H1 (cell line): ENCODE data around the gene PHLDA3. TPM values are rescaled to one million over a fixed set of nuclear protein-coding genes. Genes with fewer than 3 reads are reported as not detected.
A peak's percentile ranks its signal among the peaks of the same experiment; 100 is the strongest.

ENCODE experiments used
- CTCF ChIA-PET: fragments of 300-600 bp; sonication (Branson Sonifier 250); formaldehyde crosslinking; loops from one replicate; lab custom pipeline; 2021; ENCODE audit not compliant: partially characterized antibody; lab: Charles Lee
- POLR2A ChIA-PET: fragments of 300-600 bp; sonication (Branson Sonifier 250); formaldehyde crosslinking; loops from one replicate; lab custom pipeline; 2021; ENCODE audit warnings: inconsistent platforms; ENCODE audit not compliant: partially characterized antibody; lab: Charles Lee
- DNase-seq, 2 experiments: peaks; one replicate each; pipeline versions ENCODE4 v3.0.0 to v3.0.0-alpha.2; 2010 to 2022; ENCODE audit warnings: low spot score in 2 of 2, low read depth in 1 of 2, mixed read lengths in 1 of 2
- FAIRE-seq: peaks from 2 replicates; lab custom pipeline; 2011; peaks lifted over from hg19 to GRCh38; lab: Jason Lieb, UNC
- H2AFZ ChIP-seq: 2 replicates; pipeline ENCODE4 v1.8.1; 2012; ENCODE audit warnings: low read length, inconsistent platforms
- H2AK5ac ChIP-seq: 2 replicates; pipeline ENCODE4 v1.6.1; 2013; ENCODE audit warnings: low read depth, low read length
- H2BK120ac ChIP-seq: replicated peaks from 2 replicates; pipeline ENCODE3; 2013; ENCODE audit warnings: low read depth, low read length, inconsistent platforms
- H2BK12ac ChIP-seq: 2 replicates; pipeline ENCODE4 v1.6.1; 2013; ENCODE audit warnings: low read depth, low read length
- H2BK15ac ChIP-seq: 2 replicates; pipeline ENCODE4 v1.6.1; 2013; ENCODE audit warnings: low read length
- H2BK20ac ChIP-seq: 2 replicates; pipeline ENCODE4 v1.6.1; 2013; ENCODE audit warnings: low read length
- H2BK5ac ChIP-seq: 2 replicates; pipeline ENCODE4 v1.6.1; 2013; ENCODE audit warnings: low read depth, low read length
- H3K14ac ChIP-seq: 2 replicates; pipeline ENCODE4 v1.6.1; 2013; ENCODE audit warnings: inconsistent platforms; ENCODE audit not compliant: insufficient read length
- H3K18ac ChIP-seq: 2 replicates; pipeline ENCODE4 v1.6.1; 2013; ENCODE audit warnings: low read length; ENCODE audit errors: extremely low read depth
- H3K23ac ChIP-seq: 2 replicates; pipeline ENCODE4 v1.6.1; 2013; ENCODE audit warnings: inconsistent platforms; ENCODE audit not compliant: insufficient read length
- H3K23me2 ChIP-seq: 2 replicates; pipeline ENCODE4 v1.6.1; 2013; ENCODE audit warnings: low read depth, low read length
- H3K27ac ChIP-seq: 2 replicates; pipeline ENCODE4 v1.6.1; 2011; ENCODE audit warnings: low read depth, low read length, inconsistent platforms
- H3K27me3 ChIP-seq, 4 experiments: replicated peaks in 1 of 4; 1 replicate in 1 of 4; 2 replicates in 3 of 4; pipeline versions ENCODE4 v1.6.1 to v1.8.1; 2011 to 2013; ENCODE audit warnings: low read length in 3 of 4, mild to moderate bottlenecking in 3 of 4, inconsistent platforms in 2 of 4, mixed read lengths in 2 of 4, moderate library complexity in 1 of 4; ENCODE audit not compliant: control insufficient read depth in 3 of 4, insufficient read depth in 3 of 4; ENCODE audit errors: extremely low read depth in 1 of 4
- H3K36me3 ChIP-seq, 4 experiments: 2 replicates each; pipeline versions ENCODE4 v1.6.1 to v1.8.1; 2011 to 2013; ENCODE audit warnings: mild to moderate bottlenecking in 4 of 4, low read length in 3 of 4, moderate library complexity in 2 of 4, control low read depth in 1 of 4, inconsistent platforms in 1 of 4; ENCODE audit not compliant: insufficient read depth in 4 of 4, control insufficient read depth in 2 of 4
- H3K4ac ChIP-seq: replicated peaks from 2 replicates; pipeline ENCODE3; 2013; ENCODE audit warnings: low read length, low read depth, mixed read lengths, inconsistent platforms; ENCODE audit not compliant: insufficient read length
- H3K4me1 ChIP-seq, 4 experiments: replicated peaks in 1 of 4; 1 replicate in 1 of 4; 2 replicates in 3 of 4; pipeline versions ENCODE4 v1.6.1 to v1.8.1; 2011 to 2013; ENCODE audit warnings: low read length in 3 of 4, inconsistent platforms in 2 of 4, mixed read lengths in 1 of 4; ENCODE audit not compliant: insufficient read depth in 4 of 4, control insufficient read depth in 3 of 4
- H3K4me2 ChIP-seq, 2 experiments: 2 replicates each; pipeline versions ENCODE4 v1.6.1 to v1.8.1; 2011 to 2013; ENCODE audit warnings: low read depth in 2 of 2, low read length in 2 of 2, control low read depth in 1 of 2, inconsistent platforms in 1 of 2, mild to moderate bottlenecking in 1 of 2; ENCODE audit not compliant: insufficient read depth in 1 of 2
- H3K4me3 ChIP-seq, 4 experiments: fragments of 200-600, 300-600 bp in 1 of 4; sonication (generic), shearing (Covaris generic), sonication (Bioruptor Twin) in 1 of 4; 2 replicates each; pipeline versions ENCODE4 v1.5.1 to v1.8.1; 2011 to 2016; ENCODE audit warnings: low read length in 4 of 4, low read depth in 3 of 4, control low read depth in 2 of 4, inconsistent platforms in 2 of 4, mild to moderate bottlenecking in 2 of 4, mixed read lengths in 1 of 4, moderate library complexity in 1 of 4; ENCODE audit not compliant: insufficient read depth in 2 of 4; ENCODE audit errors: extremely low read depth in 1 of 4
- H3K56ac ChIP-seq: replicated peaks from 2 replicates; pipeline ENCODE3; 2013; ENCODE audit warnings: low read depth, mild to moderate bottlenecking, mixed read lengths, low read length, inconsistent platforms; ENCODE audit not compliant: insufficient read length
- H3K79me1 ChIP-seq: 2 replicates; pipeline ENCODE4 v1.6.1; 2013; ENCODE audit warnings: low read depth, low read length, control low read depth
- H3K79me2 ChIP-seq, 2 experiments: 2 replicates each; pipeline versions ENCODE4 v1.6.1 to v1.8.1; 2012 to 2013; ENCODE audit warnings: low read length in 2 of 2, mild to moderate bottlenecking in 2 of 2, inconsistent platforms in 1 of 2; ENCODE audit not compliant: insufficient read depth in 2 of 2, control insufficient read depth in 1 of 2
- H3K9ac ChIP-seq, 4 experiments: replicated peaks in 1 of 4; 1 replicate in 1 of 4; 2 replicates in 3 of 4; pipeline versions ENCODE4 v1.6.1 to v1.8.1; 2011 to 2013; ENCODE audit warnings: low read depth in 3 of 4, low read length in 3 of 4, control low read depth in 2 of 4, mild to moderate bottlenecking in 2 of 4, moderate library complexity in 2 of 4, inconsistent platforms in 1 of 4; ENCODE audit errors: extremely low read depth in 1 of 4
- H3K9me3 ChIP-seq, 2 experiments: 2 replicates each; pipeline versions ENCODE4 v1.6.1 to v1.8.1; 2012 to 2013; ENCODE audit warnings: mild to moderate bottlenecking in 2 of 2, moderate library complexity in 2 of 2, control low read depth in 1 of 2, inconsistent platforms in 1 of 2, low read depth in 1 of 2, low read length in 1 of 2, mixed read lengths in 1 of 2; ENCODE audit not compliant: insufficient read depth in 2 of 2
- H4K20me1 ChIP-seq, 2 experiments: replicated peaks in 1 of 2; 2 replicates each; pipeline versions ENCODE3 to v1.8.1; 2011 to 2013; ENCODE audit warnings: inconsistent platforms in 2 of 2, low read length in 2 of 2, mild to moderate bottlenecking in 1 of 2; ENCODE audit not compliant: insufficient read depth in 2 of 2, control insufficient read depth in 1 of 2
- H4K5ac ChIP-seq: 2 replicates; pipeline ENCODE4 v1.6.1; 2013; ENCODE audit warnings: low read length, low read depth, mixed read lengths, inconsistent platforms; ENCODE audit not compliant: insufficient read length
- H4K8ac ChIP-seq: 2 replicates; pipeline ENCODE4 v1.8.0; 2013; ENCODE audit warnings: mild to moderate bottlenecking, moderate library complexity, low read length, inconsistent platforms; ENCODE audit not compliant: insufficient read depth; ENCODE audit errors: extremely low read depth
- H4K91ac ChIP-seq: replicated peaks from 2 replicates; pipeline ENCODE3; 2013; ENCODE audit warnings: low read length, mixed read lengths, inconsistent platforms; ENCODE audit not compliant: insufficient read length
- RFX5 ChIP-seq: IDR thresholded peaks from 2 replicates; pipeline ENCODE4 v1.6.1; 2011; ENCODE audit warnings: low read depth, low read length, improper control_type of control experiment, borderline replicate concordance
- SP1 ChIP-seq: IDR thresholded peaks from 2 replicates; pipeline ENCODE4 v1.6.1; 2011; ENCODE audit warnings: low read depth, low read length
- WGBS, 2 experiments: shearing (Covaris generic) in 1 of 2; methylation state at CpG; one replicate each; pipeline versions ENCODE4 v1.1.6 to v1.1.7; 2013 to 2015; ENCODE audit warnings: low lambda C conversion rate in 2 of 2, mixed read lengths in 2 of 2, inconsistent platforms in 1 of 2, low coverage in 1 of 2, missing lambda C conversion rate in 1 of 2; ENCODE audit not compliant: insufficient replicate concordance in 2 of 2, insufficient coverage in 1 of 2, insufficient read length in 1 of 2; ENCODE audit errors: extremely low coverage in 1 of 2, missing lambda C conversion rate in 1 of 2; 5-methylcytosine and 5-hydroxymethylcytosine counted together
- polyA plus RNA-seq, 7 experiments: library from polyadenylated mRNA; depleted of rRNA in 3 of 7; stranded (reverse) in 5 of 7; unstranded in 2 of 7; fragments of >200 nt in 5 of 7; fragments of 200-250 nt in 2 of 7; gene quantifications; 1 replicate in 5 of 7; 2 replicates in 1 of 7; 4 replicates in 1 of 7; pipeline versions ENCODE4 v1.2.1 to v1.2.3, GENCODE V29; 2011 to 2013; ENCODE audit warnings: missing spikeins in 2 of 7, mixed read lengths in 2 of 7
- total RNA-seq: library from RNA; stranded (reverse); fragmentation: NEBNext Ultra II Directional; extraction: Animal tissue kit (Norgen Biotek cat#: 25700); gene quantifications from 2 replicates; pipeline ENCODE4 v1.2.1, GENCODE V29; 2021

PHLDA3 gene
- total and polyA plus RNA-seq, 2 of the 8 experiments (the other 6 are each of a cell fraction or from before 2014, with no cell fraction given), result 25.5 to 27.5 TPM

GRCh38 chr1:201483373-201483949 lies 14.5 kb upstream of the PHLDA3 start:
- H2BK120ac ChIP-seq, result no peak overlapping the region
- H2BK12ac ChIP-seq, result no peak overlapping the region
- H2AK5ac ChIP-seq, result no peak overlapping the region
- CTCF ChIA-PET, result interaction anchor here (0.7 to 16.7 kb wide), 20 partner anchors 15 to 311 kb away, joined by 3 to 445 read pairs (median 10); partner anchors contain the start of genes CSRP1, NAV1 and PHLDA3
- no peak overlapping the region for H3K9ac ChIP-seq
- H2AFZ ChIP-seq, result no peak overlapping the region
- TF ChIP-seq RFX5 (no peak), SP1 (peak; percentile 32; the same call in 1 of the 2 replicates)
- TF ChIP-seq, all 59 proteins: peak for 1
- H3K4me3 ChIP-seq, result no peak overlapping the region
- H4K5ac ChIP-seq, result no peak overlapping the region
- no peak overlapping the region for H3K56ac ChIP-seq
- POLR2A ChIA-PET, result interaction anchor here (5.4 kb wide), 1 partner anchor 30 kb away, joined by 30 read pairs; no protein-coding TSS in a partner anchor
- 98% methylated on average over 4 of the region's 4 CpGs; no CpG with 5 or more reads in 1 of the 2 experiments for WGBS, 2 experiments
- no peak overlapping the region for H3K4ac ChIP-seq
- H3K27ac ChIP-seq, result no peak overlapping the region
- H3K79me2 ChIP-seq, result no peaks in the 10 kb centered on the region
- H2BK20ac ChIP-seq, result no peak overlapping the region
- no peaks in the 10 kb centered on the region for H4K20me1 ChIP-seq
- peaks cover 0 to 12% (median 7%) of the 10 kb centered on the region in 4 experiments; a peak in 5 of 7 replicates for H3K27me3 ChIP-seq
- peaks cover 0 to 5% (median 2%) of the 10 kb centered on the region in 4 experiments; a peak in 4 of 7 replicates for H3K4me1 ChIP-seq
- H3K79me1 ChIP-seq, result no peaks in the 10 kb centered on the region
- no peak overlapping the region for H3K4me2 ChIP-seq
- H4K91ac ChIP-seq, result no peak overlapping the region
- no peak overlapping the region for H3K23ac ChIP-seq
- H3K14ac ChIP-seq, result no peak overlapping the region
- no peak overlapping the region for H2BK5ac ChIP-seq
- H3K9me3 ChIP-seq, result no peaks in the 10 kb centered on the region
- DNase-seq, result no peak
- H4K8ac ChIP-seq, result no peak overlapping the region
- FAIRE-seq, result no peak
- peaks cover 9% of the 10 kb centered on the region; the same call in 1 of the 2 replicates for H3K23me2 ChIP-seq
- H2BK15ac ChIP-seq, result no peak overlapping the region
- H3K36me3 ChIP-seq, result no peaks in the 10 kb centered on the region; a peak in 1 of 8 replicates
- H3K18ac ChIP-seq, result no peak overlapping the region
